RWPE2 (cell line): Measurements from ENCODE around the gene ANKRD28.
"Not testable (repeated sequence)": the region's sequence is repeated elsewhere in the genome, so short reads cannot be mapped to it uniquely, and the experiment has no call there.

Source experiments
- ATAC-seq: fragments of 200-7000 bp; cut with Tn5 transposase; 3 replicates; pipeline ENCODE4 v1.9.1; 2021; ENCODE audit warnings: low read depth
- DNase-seq: peaks from one replicate; pipeline ENCODE4 v3.0.0-alpha.2; 2020; ENCODE audit warnings: low spot score
- H3K27ac ChIP-seq: fragments of 450-650 bp; 2 replicates; pipeline ENCODE4 v1.5.1; 2017; ENCODE audit warnings: mild to moderate bottlenecking; ENCODE audit not compliant: poor library complexity, severe bottlenecking
- H3K27me3 ChIP-seq: fragments of 250-450 bp; sonication (Bioruptor Pico); 2 replicates; pipeline ENCODE4 v1.5.1; 2021; ENCODE audit warnings: mild to moderate bottlenecking, moderate library complexity; ENCODE audit not compliant: insufficient read depth, poor library complexity, severe bottlenecking
- H3K36me3 ChIP-seq: fragments of 250-450 bp; sonication (Bioruptor Pico); 2 replicates; pipeline ENCODE4 v1.5.1; 2020; ENCODE audit warnings: low read depth, mild to moderate bottlenecking, moderate library complexity
- H3K4me1 ChIP-seq: fragments of 250-450 bp; sonication (Bioruptor Pico); 2 replicates; pipeline ENCODE4 v1.5.1; 2021; ENCODE audit warnings: mild to moderate bottlenecking, moderate library complexity; ENCODE audit not compliant: insufficient read depth, poor library complexity, severe bottlenecking
- H3K4me3 ChIP-seq: fragments of 250-450 bp; sonication (Bioruptor Pico); 2 replicates; pipeline ENCODE4 v1.5.1; 2021; ENCODE audit warnings: mild to moderate bottlenecking, moderate library complexity; ENCODE audit not compliant: severe bottlenecking
- H3K9me3 ChIP-seq: fragments of 250-450 bp; sonication (Bioruptor Pico); 2 replicates; pipeline ENCODE4 v1.5.1; 2021; ENCODE audit warnings: mild to moderate bottlenecking, moderate library complexity; ENCODE audit not compliant: severe bottlenecking
- CTCF ChIP-seq: fragments of 450-650 bp; IDR thresholded peaks from one replicate; pipeline ENCODE4 v1.5.1; 2017; ENCODE audit warnings: mild to moderate bottlenecking, moderate library complexity; ENCODE audit not compliant: poor library complexity, severe bottlenecking

ANKRD28 gene

DNA sequence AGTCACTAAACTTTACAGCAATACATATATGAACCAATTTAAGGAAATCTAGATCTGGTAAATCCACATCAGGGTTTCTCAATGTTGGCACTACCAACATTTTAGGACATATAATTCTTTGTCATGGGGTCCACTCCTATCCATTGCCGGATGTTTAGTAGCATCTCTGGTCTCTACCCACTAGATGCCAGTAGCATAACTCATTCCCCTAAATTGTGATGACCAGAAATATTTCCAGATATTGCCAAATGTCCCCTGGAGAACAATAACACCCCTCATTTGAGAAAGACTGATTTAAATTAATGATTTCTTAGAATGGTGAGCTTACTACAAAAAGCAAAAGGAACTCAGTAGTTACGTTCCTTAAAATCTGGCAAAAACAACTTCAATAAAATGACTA lies 23.1 kb upstream of the ANKRD28 start:
- ATAC-seq (no peak), DNase-seq (no peak)
- Histone ChIP-seq H3K36me3 (no peaks in the 10 kb centered on the region), H3K27ac (no peak overlapping the region), H3K4me3 (no peak overlapping the region), H3K27me3 (no peaks in the 10 kb centered on the region), H3K9me3 (no peaks in the 10 kb centered on the region), H3K4me1 (peaks cover 12% of the 10 kb centered on the region)
- no peak for TF ChIP-seq CTCF

DNA sequence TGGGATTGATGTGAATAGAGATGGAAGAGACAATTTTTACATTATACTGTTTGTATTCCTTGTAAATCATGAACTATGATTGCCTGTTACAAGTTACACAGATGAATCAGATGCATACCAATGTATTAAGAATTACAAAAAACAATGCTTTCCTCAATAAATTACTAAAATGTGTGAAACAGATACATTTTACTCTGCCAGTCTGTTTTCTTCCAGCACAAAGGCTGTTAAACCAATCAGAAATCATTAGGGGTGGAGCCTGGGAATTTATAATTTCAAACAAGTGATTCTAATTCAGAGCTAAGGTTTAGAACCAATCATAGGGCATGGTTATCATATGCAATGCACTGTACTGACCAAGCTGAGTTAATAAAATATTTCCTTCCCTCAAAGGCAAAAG lies 21.8 kb upstream of the ANKRD28 start:
- peaks cover 16% of the 10 kb centered on the region for H3K4me1 ChIP-seq
- DNase-seq: no peak
- TF ChIP-seq CTCF: no peak
- H3K9me3 ChIP-seq: no peaks in the 10 kb centered on the region
- no peak; the same call in 2 of the 3 replicates for ATAC-seq
- H3K4me3 ChIP-seq: no peak overlapping the region
- H3K27me3 ChIP-seq: no peaks in the 10 kb centered on the region
- no peak overlapping the region for H3K27ac ChIP-seq
- no peaks in the 10 kb centered on the region for H3K36me3 ChIP-seq

DNA sequence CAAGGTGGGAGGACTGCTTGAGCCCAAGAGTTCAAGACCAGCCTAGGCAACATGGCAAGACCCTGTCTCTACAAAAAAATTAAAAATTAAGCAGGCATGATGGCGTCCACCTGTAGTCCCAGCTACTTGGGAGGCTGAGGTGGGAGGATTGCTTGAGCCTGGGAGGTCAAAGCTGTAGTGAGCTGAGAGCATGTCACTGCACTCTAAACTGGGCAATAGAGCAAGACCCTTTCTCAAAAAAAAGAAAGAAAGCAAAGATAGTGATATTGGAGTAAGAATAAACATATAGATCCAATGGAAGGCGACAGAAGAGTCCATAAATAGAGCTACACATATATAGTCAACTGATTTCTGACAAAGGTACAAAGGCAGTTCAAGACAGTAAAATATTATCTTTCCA lies 21.3 kb upstream of the ANKRD28 start:
- no peaks in the 10 kb centered on the region for H3K9me3 ChIP-seq
- DNase-seq: no peak
- TF ChIP-seq CTCF: no peak
- no peak for ATAC-seq
- H3K4me1 ChIP-seq: peaks cover 16% of the 10 kb centered on the region
- H3K4me3 ChIP-seq: no peak overlapping the region
- no peaks in the 10 kb centered on the region for H3K27me3 ChIP-seq
- no peak overlapping the region for H3K27ac ChIP-seq
- H3K36me3 ChIP-seq: no peaks in the 10 kb centered on the region

DNA sequence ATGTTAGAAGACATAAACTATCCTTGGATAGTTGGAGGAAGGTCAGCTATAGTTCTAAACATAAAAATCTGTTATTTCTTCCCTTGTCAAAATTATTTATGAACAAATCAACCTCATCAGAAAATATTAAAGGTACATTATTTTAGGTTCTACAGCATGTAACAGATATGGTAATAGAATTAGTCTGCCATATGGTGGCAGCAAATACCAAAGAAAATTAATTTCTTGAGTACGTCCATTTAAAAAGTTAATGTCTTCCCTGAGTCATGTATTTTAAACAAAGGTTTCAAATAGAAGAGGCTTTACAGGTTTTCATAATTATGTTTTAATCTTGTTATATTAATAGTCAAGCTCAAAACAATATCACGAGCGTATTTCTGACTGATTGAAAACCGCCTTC lies 17.9 kb upstream of the ANKRD28 start:
- no peak for DNase-seq
- peaks cover 11% of the 10 kb centered on the region; the same call in 1 of the 2 replicates for H3K36me3 ChIP-seq
- H3K9me3 ChIP-seq: no peaks in the 10 kb centered on the region
- H3K27ac ChIP-seq: no peak overlapping the region
- no peak for ATAC-seq
- no peak overlapping the region for H3K4me3 ChIP-seq
- peak; percentile 69 for TF ChIP-seq CTCF
- no peaks in the 10 kb centered on the region for H3K27me3 ChIP-seq
- H3K4me1 ChIP-seq: peaks cover 11% of the 10 kb centered on the region

GRCh38 chr3:15813079-15813478 lies 15.3 kb upstream of the ANKRD28 start:
- not testable (repeated sequence) for H3K27ac ChIP-seq, ATAC-seq, H3K9me3 ChIP-seq, H3K27me3 ChIP-seq, H3K4me3 ChIP-seq, DNase-seq
- Histone ChIP-seq H3K4me1 (peaks cover 11% of the 10 kb centered on the region), H3K36me3 (peaks cover 11% of the 10 kb centered on the region; the same call in 1 of the 2 replicates)
